ENCODE data around the gene UNC93A.
"Not testable (repeated sequence)": the region's sequence is repeated elsewhere in the genome, so short reads cannot be mapped to it uniquely, and the experiment has no call there.

Gene UNC93A

DNA sequence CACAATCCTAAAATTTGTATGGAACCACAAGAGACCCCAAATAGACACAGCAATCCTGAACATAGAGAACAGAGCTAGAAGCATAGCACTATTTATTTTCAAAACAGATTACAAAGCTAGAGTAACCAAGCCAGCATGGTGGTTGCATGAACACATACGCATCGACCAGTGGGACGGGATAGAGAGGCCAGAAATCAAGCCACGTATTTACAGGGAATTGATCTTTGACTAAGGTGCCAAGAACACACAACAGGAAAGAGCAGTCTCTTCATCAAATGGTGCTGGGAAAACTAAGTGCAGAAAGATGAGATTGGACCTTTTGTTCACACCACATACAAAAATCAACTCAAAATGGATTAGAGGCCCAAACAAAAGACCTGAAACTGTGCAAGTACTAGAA lies 54.8 kb downstream of the UNC93A start:
- no peak for DNase-seq

GRCh38 chr6:167347226-167347625 lies 56.1 kb downstream of the UNC93A start:
- DNase-seq, result no peak

DNA sequence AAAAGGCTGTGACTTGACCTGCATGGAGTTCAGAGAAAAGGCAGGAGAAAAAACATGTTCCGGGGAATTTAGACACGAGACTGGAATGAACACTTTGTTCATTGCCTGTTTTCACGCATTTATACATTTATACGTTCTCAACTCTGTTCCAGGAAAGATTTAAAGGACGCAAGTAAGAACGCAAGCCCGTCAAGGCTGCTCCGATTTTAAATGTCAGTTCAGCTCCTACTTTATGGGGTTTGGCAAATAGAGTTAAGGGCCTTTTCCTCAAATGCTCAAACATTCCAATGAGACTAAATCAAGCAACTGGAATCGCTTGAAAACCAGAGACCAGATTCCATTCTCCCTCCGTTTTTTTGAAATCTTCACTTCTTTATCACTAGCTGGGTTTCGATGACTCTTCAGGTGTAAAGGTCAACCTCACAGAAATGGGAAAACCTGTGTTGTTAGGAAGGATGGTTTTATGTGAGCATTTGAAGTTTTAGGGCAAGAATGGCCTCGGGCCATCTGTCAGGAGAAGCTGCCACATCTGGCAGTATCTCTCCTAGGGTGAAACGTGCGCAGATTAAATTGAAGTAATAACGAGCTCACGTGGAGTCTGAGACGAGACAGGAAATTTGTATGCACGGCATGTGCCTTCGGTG lies 58.6 kb downstream of the UNC93A start:
- DNase-seq, result no peak

DNA sequence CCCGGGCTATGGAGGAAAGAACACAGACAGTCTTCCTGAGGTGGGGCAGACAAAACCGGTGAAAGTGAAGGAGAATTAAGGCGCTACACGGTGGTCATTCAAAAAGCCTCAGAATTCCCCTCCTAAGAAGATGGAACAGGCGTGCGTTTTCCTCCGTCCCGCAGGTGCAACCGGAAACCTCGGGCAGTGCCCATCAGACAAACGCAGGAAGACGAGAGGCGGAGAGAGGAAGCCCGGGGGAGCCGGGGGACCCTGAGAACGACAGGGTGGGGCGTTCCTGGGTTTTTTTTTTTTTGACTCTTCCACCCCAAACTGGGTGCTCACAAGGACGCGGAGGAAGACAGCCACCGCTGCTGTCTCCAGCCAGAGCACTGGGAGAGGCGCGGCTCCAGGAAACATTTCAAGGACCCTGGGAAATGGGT lies 59.2 kb downstream of the UNC93A start:
- DNase-seq, result no peak

DNA sequence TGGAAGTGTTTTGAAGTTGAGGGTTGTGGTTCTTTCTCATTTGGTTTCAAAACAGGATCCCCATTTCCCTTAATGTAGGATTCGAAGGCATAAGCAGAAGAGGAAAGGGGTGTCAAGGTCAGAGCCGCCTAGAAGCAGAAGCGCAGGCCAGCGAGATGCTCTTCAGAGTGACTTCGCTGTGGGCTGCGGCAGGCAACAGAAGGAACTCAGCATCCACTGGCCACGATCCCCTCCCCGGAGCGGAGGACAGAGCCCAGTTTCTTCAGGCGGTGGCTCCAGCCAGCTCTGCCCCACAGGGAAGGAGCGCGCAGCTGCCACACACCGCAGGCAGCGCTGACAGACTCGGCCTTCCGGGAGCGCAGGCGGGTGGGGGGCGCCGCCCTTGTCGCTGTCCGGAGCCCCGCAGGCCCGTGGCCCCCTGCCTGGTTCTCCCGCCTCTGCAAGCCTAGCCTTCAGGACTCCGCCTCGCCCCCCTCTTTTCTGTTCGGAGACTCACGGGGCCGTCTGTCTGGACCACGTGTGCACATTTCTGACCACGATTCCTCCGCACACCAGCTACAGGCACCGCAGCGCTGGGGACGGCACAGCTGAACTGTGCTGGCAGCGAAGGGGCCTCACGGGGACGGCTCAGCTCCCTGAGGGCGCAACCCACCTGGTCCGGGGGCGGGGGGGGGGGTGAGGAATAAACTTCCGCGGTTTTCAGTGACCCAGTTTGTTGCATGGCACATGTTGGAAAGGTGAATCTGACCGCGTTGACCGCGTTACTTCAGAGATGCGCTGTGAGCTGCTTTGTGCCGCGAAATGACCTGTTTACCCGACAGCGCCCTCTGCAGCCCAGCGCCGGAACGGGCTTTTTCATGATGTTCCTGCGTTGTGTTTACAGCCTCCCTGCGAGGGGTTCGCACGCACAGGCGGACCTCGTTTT lies 59.9 kb downstream of the UNC93A start:
- peak; percentile 58 to 76 (median 68) for DNase-seq

- no peak for DNase-seq
These were observed 60.7 kb downstream of the UNC93A start for GRCh38 chr6:167351656-167352345.

GRCh38 chr6:167356874-167357273 lies 65.8 kb downstream of the UNC93A start:
- no peak for DNase-seq

GRCh38 chr6:167358394-167358793 lies 67.3 kb downstream of the UNC93A start:
- DNase-seq, result not testable (repeated sequence)

DNA sequence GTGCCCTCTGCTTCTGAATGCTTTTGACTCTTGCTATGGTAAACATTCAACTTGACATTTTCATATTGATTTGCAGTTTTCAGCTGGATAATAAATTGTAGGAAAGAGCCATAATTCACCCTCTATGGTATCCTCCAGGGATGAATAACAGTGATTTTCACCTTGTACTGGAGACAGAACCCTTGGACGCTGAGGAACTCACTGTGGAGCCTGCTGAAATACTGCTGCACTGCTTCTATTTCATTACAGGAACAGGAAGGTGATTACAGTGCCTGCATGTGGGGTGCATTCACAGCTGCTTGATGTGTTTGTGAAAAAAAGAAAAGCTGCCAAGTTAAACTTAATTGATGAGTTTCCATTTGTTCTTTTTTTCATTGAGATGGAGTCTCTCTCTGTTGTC lies 70.1 kb downstream of the UNC93A start:
- DNase-seq, result not testable (repeated sequence)
